A673 (cell line): ENCODE data around the gene FOXN3.

ENCODE experiments used
- CTCF ChIP-seq: fragments of 300-800, 200-600 bp; sonication (generic); conservative IDR thresholded peaks from 2 replicates; pipeline ENCODE4 v1.5.1; 2017; ENCODE audit warnings: low read depth, mild to moderate bottlenecking, antibody characterized with exemption, low read length, moderate library complexity, mixed read lengths
- EZH2 ChIP-seq: fragments of 200-600 bp; sonication (generic); IDR thresholded peaks from 2 replicates; pipeline ENCODE4 v1.6.1; 2017; ENCODE audit warnings: borderline replicate concordance, low read depth, mild to moderate bottlenecking, mixed read lengths, antibody characterized with exemption, low read length; ENCODE audit not compliant: poor library complexity, severe bottlenecking

- TF ChIP-seq CTCF (no peak), EZH2 (no peak)
Measured at GRCh38 chr14:89158701-89159100, 258.3 kb downstream of the FOXN3 start.
